GM19372 (cell line): ENCODE results near the gene RPUSD3.
"Not testable (repeated sequence)": the region's sequence is repeated elsewhere in the genome, so short reads cannot be mapped to it uniquely, and the experiment has no call there.

Experiments used
- ATAC-seq: cut with Tn5 transposase; IDR thresholded peaks from one replicate; pipeline ENCODE4 v1.9.1; 2021; ENCODE audit warnings: mild to moderate bottlenecking, low read depth, moderate library complexity; ENCODE audit not compliant: unreplicated experiment

The RPUSD3 gene

DNA sequence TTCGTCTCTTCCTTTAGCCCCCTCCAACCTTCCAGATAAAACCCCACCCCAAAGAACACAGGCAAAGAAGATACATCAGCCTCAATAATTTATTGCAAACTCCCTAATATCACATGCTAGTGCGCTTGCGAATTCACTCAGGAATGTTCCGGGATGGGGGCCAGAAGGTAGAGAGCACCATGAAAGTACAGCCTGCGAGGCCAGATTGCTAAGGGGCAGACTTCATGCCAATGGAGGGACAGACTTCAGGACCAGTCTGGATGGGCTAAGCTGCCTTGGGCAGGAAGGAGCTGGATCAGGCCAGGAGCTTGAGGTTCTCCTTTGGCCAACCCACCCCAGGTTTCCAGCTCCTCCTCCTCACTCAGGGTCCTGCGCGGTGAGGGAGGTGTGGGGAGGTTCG is 22.8 kb upstream of the RPUSD3 start:
- ATAC-seq = no peak

DNA sequence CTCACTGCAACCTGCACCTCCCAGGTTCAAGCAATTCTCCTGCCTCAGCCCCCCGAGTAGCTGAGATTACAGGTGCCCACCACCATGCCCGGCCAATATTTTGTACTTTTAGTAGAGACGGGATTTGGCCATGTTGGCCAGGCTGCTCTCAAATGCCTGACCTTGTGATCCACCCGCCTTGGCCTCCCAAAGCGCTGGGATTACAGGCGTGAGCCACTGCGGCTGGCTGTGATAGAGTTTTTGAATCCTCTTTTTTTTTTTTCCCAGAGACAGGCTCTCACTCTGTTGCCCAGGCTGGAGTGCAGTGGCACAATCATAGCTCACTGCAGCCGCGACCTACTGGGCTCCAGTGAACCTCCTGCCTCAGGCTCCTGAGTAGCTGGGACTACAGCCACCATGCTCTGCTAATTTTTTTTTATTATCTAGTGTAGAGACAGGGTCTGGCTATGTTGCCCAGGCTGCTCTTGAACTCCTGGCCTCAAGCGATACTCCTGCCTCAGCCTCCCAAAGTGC is 21.4 kb upstream of the RPUSD3 start:
- not testable (repeated sequence) for ATAC-seq

DNA sequence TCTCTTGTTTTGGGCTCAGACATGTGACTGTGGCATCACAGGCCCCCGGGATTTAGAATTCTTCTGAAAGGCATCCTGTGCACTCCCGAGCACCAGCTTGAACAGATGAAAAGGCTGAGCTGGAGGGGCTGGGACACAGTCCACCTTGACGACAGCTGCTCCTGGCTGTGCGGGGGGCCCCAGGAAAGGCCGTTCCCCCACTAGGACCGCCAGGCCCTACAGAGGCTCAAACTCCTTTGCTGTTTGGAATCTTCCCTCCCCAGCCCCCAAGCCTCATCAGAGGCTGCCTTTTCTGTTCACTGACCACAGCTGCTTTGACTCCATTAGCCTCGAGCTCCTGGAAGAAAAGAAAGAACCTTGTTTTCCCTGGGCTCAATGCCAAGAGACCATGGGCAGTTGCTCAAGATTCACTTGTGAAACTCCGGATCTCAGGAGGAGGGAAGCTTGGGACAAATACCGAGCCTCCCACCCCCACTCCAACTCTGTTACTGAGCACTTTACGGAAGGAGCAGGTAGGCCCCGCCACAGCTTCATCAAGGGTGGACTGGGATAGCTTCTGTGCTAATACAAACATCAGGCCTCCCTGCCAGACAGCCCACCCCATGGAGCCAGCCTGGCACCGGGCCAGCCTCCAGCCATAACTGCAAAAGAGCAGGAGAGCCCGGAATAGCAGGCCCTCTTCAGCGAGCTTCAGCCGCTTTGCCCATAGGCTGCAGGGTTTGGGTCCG is 20.6 kb upstream of the RPUSD3 start:
- no peak for ATAC-seq

DNA sequence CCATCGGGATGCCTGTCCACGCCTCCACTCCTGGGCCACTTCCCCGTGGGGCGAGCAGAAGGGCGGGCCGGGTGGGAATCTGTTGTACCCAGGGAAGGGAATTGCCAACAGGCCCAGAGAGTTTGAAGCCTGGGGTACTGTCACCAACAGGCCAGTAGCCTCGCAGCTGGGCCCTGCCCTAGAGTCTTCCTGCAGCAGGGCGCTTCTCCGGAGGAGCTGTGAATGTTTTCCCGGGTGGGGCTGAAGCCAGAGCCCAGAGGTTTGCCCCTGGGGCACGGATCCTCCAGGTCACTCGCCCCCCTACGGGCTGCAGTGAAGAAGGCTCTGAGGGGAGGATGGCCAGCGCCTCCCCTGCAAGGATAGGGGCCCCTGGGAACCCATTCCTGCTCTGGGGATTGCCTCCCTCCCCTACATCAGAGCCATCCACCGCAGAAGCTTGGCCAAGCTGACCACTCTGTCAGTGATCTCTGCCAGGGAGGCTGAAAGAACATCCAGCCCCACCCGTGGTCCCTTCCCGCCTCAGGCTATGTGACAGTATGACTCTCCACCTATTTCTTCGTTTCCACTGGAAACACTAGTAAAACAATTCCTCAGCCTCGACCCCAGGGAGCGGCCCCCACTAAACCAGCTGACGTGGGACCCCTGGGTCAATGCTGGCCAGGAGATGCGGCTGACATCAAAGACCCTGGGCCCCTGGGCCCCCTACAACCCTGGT is 19.4 kb upstream of the RPUSD3 start:
- no peak for ATAC-seq

DNA sequence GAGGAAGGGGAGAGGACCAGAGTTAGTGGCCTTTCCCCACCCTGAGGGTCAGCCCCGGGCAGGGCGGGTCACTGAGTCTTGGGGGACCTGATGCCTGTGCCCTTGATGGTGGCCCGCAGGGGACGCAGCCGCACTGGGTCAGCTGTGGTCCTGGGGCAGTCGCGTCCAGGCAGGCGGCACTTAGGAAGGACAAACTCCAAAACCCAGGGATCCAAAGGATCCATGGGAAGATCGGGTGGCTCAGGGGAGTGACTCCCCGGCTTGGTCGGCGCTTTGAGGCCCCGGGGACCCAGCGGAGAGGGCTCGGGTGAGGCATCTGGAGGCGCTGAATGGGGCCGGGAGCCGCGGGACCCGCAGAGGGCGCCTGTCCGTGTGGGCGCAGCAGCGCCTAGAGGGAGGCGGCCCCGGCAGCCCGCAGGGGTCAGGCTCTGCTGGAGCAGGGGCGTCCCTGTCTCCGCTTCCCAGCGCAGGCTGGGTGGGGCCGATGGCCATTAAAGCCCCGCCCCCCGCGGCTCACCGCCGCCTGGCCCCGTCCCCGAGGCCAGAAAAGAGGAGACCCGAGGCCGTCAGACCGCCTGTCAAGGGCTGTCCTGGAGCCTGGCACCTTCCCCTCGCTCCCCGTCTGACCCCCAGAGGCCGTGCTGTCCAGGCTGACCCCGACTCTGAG is 18.7 kb upstream of the RPUSD3 start:
- no peak for ATAC-seq

DNA sequence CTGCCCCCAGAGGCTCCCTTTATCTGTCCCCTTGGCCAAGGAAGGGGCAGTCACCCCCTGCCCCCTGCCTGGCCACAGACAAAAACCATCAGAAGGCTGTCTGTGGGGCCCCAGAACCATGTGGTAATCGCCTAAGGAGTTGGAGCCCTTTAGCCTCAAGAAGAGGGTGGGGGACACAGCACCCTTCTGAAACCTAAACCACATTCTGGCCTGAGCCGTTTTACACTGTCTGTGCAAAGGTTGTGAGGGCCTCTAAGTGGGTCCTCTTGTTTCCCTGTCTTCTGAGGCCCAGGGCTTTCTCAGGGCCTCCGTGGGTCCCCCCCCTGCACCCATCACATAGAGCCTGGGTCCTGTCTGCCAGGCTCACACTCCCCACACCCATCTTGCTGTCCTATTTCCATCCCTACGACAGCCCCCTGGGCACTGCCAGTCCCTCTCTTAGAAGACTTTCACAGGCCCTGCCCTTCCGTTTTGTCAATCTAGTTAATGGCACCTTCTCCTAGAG is 17.9 kb upstream of the RPUSD3 start:
- no peak for ATAC-seq

DNA sequence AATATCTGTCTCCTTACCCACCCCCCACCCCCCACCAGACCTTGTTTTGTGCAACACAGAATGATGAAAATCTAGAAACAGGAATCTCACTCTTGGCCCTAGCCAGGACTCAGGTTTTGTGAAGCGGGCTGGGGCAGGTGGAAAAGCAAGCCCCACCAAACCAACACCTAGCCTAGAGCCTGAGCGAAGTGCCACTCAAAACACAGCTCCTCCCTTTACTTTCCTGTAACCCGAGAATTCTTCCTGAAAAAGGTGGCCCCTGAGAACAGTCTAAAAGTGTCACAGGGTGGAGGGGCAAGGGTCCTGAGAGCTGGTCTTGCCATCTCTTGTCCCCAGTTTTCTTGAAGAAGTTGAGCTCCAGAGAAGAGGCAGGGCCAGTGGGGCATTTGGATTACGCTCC is 17.4 kb upstream of the RPUSD3 start:
- ATAC-seq = no peak

DNA sequence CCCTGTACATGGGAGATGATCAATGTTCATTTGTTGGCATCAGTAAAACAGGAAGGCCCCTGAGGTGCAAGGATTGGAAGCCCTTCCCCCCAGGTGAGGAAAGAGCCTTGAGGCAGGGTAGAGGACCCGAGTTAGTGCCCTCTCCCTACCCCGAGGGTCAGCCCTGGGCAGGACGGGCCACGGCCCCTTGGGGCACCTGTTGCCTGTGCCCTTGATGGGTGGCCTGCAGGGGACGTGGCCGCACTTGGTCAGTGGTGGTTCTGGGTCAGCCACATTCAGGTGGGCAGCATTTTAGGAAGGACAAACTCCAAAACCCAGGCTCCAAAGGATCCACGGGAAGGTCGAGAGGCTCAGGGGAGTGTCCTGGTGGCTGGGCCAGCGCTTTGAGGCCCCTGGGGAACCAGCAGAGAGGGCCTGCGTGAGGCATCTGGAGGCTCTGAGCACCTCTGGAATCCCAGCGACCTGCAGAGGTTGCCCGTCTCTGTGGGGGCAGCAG is 15.8 kb upstream of the RPUSD3 start:
- no peak for ATAC-seq

DNA sequence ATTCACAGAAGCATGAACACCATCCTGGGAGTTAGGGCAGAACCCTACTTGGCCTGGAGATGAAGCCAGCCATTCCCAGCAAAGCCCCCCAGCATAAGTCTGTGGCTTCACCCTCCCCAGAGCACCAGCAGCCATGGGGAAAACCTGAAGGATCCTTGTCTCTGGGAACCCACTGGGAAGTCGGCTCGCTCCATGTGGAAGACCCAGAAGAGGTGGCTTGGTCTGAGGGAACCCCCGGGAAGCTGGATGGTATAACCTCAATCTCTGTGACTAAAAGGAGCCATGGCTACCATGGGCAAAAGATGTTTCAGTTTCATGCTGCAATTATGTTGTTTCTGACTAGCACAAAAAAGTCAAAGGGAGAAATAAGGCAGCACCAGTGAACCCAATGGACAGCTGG is 11.8 kb upstream of the RPUSD3 start:
- ATAC-seq = no peak

DNA sequence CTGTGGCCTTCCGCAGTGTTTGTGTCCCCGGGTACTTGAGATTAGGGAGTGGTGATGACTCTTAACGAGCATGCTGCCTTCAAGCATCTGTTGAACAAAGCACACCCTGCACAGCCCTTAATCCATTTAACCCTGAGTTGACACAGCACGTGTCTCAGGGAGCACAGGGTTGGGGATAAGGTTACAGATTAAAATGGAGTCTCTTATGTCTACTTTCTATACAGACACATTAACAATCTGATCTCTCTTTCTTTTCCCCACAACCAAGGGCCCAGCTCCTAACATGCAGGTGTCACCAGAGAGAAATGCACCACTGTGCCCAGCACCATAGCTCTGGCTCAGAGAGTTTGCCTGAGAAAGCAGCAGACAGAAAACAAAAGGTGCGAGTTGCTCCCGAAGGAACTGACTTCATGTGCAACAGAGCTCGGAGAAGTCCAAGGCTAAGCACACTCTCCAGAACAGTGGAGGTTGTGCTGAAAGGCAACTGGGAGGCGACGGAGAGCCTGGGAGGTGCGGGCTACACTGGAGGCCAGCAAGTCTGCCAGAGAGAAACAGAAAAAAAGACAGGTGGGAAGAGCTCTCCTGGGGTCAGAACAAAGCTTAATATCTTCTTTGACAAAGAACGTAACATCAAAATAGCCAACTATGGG is 10.6 kb upstream of the RPUSD3 start:
- ATAC-seq = not testable (repeated sequence)

DNA sequence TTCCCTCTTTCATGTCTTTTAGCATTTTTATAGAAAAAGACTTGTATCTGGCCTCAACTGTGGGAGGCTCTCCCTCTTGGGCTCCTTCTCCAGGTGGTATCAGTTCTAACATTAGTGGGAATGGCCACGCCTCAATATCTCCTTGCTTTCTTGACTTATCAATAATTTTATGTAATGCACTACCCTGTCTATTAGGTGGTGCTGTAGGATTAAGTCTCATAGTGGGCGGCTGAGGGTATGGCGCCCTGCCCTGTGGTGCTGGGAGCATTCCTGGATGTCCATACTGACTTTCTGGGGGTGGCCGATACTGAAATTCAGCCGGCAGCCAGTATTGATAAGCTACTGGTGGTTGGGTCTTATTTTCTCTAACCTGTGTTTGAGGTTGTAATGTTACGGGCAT is 8.7 kb upstream of the RPUSD3 start:
- no peak for ATAC-seq

DNA sequence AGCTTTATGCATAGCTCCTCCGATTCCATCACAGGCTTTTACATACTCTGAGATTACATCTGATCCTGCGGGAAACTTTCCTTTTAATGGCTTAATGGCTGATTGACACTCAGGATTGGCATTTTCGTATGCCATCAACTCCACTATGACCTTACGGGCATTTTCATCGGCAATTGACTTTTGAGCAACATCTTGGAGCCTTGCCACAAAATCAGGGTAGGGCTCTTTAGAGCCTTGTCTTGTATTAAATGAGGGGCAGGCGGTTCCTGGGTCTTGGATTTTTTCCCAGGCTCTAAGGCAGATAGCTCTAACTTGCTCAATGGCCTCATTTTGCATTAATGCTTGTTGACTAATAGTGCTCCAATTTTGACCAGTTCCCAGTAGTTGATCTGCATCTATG is 8.1 kb upstream of the RPUSD3 start:
- not testable (repeated sequence) for ATAC-seq

DNA sequence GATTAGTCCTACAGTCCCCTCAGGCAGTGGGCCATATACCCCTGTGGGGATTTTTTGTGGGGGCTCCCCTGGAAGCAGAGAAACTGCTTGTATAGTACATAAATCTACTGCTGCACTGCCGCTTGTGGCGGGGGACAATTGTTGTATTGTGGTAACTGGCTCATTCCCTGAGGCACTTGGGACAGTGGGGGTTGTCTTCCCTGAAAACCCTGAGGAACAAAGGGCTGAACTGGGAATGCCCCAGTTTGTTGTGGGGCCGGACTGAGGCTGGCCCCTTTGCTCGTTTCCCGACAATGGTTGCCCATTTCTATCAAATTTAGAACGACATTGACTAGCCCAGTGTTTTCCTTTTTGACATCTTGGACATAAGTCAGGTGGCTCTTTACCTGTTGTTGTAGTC is 7.6 kb upstream of the RPUSD3 start:
- not testable (repeated sequence) for ATAC-seq

DNA sequence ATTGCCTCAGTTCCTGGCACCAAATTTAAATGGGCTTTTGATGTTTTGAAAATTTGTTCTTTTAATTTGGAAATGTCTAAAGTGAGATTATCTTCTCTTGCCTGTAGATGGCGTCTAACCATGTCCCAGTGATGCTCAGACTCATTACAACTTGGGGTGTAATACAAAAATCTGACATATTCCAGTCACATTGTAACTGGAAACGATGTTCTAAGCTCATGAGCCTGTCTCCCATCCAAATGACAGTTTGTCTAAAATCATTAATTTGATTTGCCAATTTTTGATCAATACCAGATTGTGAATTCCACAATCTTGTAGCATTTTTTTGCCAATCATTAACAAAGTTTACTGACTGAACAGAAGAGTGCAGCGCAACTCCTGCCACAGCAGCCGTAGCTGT is 5.1 kb upstream of the RPUSD3 start:
- ATAC-seq = not testable (repeated sequence)

DNA sequence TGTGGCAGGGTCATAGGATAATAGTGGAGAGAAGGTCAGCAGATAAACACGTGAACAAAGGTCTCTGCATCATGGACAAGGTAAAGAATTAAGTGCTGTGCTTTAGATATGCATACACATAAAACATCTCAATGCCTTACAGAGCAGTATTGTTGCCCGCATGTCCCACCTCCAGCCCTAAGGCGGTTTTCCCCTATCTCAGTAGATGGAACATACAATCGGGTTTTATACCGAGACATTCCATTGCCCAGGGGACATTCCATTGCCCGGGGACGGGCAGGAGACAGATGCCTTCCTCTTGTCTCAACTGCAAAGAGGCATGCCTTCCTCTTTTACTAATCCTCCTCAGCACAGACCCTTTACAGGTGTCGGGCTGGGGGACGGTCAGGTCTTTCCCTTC is 4.1 kb upstream of the RPUSD3 start:
- ATAC-seq = not testable (repeated sequence)

DNA sequence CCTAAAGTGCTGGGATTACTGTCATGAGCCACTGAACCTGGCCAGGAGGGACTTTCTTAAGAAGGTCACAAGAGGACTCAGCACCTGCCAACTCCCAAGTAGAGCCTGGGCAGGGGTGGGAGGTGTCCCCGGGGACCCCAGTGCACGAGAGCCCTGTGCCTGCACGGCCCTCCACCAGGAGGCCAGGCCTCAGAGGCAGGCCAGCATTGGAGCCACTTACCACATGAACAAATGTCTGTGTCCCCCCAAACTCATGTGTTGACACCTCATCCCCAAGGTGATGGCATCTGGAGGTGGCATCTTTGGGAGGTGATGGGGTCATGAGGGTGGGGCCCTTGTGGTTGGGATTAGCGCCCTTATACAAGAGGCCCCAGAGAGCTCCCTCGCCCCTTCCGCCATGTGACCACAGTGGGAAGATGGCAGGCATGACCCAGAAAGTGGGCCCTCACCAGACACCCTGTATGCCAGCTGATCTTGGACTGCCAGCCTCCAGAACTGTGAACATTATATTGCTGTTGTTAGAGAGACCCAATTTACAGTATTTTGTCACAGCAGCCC is 3.2 kb upstream of the RPUSD3 start:
- ATAC-seq = no peak

DNA sequence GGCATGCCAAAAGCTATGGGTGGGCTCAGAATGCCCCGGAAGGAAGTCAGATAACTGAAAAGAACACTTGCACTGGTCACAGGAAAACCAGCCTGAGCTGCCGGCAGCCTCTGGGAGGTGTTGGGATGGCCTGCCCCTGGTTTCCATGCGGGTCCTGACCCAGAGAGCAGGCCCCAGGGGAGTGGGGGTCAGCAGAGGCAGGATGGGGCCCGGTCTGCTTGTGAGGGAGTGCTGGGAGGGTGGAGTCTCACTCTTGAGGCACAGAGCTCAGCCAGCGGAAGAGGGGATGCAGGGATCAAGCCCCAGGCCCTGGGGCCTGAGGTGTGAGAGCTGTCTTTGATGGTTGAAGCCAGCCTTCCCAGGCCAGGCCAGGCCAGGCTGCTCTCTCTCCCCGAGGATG is 2.4 kb upstream of the RPUSD3 start:
- no peak for ATAC-seq

DNA sequence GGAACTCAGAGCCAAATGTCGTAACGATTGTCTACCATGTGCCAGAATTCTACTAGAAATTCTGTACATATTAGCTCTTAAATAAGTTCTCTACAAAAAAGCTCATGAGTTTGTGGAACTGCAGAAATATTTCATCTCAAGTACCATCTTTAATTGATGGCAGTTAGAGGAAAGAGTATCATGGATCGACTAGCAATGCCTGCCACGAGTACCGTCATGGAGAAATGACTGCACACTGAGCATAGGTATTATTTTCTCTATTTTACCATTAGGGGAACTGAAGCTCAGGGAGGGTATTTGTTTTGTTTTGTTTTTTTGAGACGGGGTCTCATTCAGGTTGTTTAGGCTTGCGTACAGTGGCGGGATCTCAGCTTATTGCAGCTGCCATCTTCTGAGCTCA is 2.8 kb downstream of the RPUSD3 start:
- ATAC-seq = no peak

DNA sequence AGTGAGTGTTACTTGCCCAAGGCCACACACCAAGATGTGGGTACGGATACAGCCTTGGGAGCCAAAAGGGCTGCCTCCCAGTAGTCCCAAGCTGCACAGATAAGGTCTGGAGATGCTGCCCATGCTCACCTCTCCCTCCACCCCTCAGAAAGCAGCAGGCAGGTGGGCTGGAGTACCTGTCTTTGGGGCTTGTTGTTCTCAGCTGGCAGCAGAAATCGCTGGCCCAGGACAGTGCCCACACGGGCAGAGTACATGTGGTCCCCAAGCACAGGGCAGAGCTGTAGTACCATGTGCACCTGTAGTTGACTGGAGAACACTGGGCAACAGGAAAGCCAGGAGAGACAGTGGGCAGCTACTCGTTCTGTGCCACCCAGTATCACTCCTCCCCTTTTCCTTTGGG is 5.0 kb downstream of the RPUSD3 start:
- no peak for ATAC-seq
